Osteoblast (primary cell): Measurements from ENCODE around the gene MAST3. TPM values are rescaled to one million over a fixed set of nuclear protein-coding genes. Genes with fewer than 3 reads are reported as not detected.

ENCODE experiments used
- DNase-seq: peaks from one replicate; pipeline ENCODE4 v3.0.0; 2011; ENCODE audit warnings: low spot score, mixed read lengths; ENCODE audit not compliant: insufficient read length; ENCODE audit errors: missing footprints
- H2AFZ ChIP-seq: 2 replicates; pipeline ENCODE4 v1.6.0; 2011; ENCODE audit warnings: mild to moderate bottlenecking, low read length
- H3K27ac ChIP-seq: 2 replicates; pipeline ENCODE4 v1.5.1; 2011; ENCODE audit warnings: mild to moderate bottlenecking, low read depth, low read length, moderate library complexity
- H3K27me3 ChIP-seq: 2 replicates; pipeline ENCODE4 v1.6.0; 2012; ENCODE audit warnings: mild to moderate bottlenecking, control low read depth, inconsistent platforms, low read length, moderate library complexity; ENCODE audit not compliant: insufficient read depth
- H3K36me3 ChIP-seq: 2 replicates; pipeline ENCODE4 v1.5.1; 2011; ENCODE audit warnings: mild to moderate bottlenecking, low read length, control low read depth, moderate library complexity; ENCODE audit not compliant: insufficient read depth
- H3K4me1 ChIP-seq: 2 replicates; pipeline ENCODE4 v1.5.1; 2011; ENCODE audit warnings: mild to moderate bottlenecking, low read length, control low read depth, moderate library complexity; ENCODE audit not compliant: insufficient read depth
- H3K4me2 ChIP-seq: 2 replicates; pipeline ENCODE4 v1.6.0; 2011; ENCODE audit warnings: mild to moderate bottlenecking, low read length; ENCODE audit not compliant: insufficient read depth
- H3K4me3 ChIP-seq: fragments of 200-600 bp; sonication (generic); 3 replicates; pipeline ENCODE4 v1.5.1; 2012; ENCODE audit warnings: mild to moderate bottlenecking, low read length, inconsistent platforms; ENCODE audit not compliant: insufficient read depth
- H3K79me2 ChIP-seq: 2 replicates; pipeline ENCODE4 v1.6.0; 2012; ENCODE audit warnings: mild to moderate bottlenecking, low read length, control low read depth, inconsistent platforms; ENCODE audit not compliant: insufficient read depth
- H3K9me3 ChIP-seq: 2 replicates; pipeline ENCODE4 v1.5.1; 2011; ENCODE audit warnings: low read depth, low read length, control low read depth
- H4K20me1 ChIP-seq: 2 replicates; pipeline ENCODE4 v1.6.0; 2012; ENCODE audit warnings: mild to moderate bottlenecking, low read length, control low read depth; ENCODE audit not compliant: insufficient read depth
- total RNA-seq: library from RNA; depleted of rRNA; stranded (reverse); fragments of >200 nt; gene quantifications from 2 replicates; pipeline ENCODE4 v1.2.3, GENCODE V29; 2012
- TF ChIP-seq, protein P1 (sequence below): IDR thresholded peaks from 2 replicates; pipeline ENCODE4 v1.5.1; 2011; ENCODE audit warnings: mild to moderate bottlenecking, low read depth, low read length, moderate library complexity; ENCODE audit errors: extremely low read depth

MAST3 gene
- total RNA-seq, 1 donor = 5.4 TPM

DNA sequence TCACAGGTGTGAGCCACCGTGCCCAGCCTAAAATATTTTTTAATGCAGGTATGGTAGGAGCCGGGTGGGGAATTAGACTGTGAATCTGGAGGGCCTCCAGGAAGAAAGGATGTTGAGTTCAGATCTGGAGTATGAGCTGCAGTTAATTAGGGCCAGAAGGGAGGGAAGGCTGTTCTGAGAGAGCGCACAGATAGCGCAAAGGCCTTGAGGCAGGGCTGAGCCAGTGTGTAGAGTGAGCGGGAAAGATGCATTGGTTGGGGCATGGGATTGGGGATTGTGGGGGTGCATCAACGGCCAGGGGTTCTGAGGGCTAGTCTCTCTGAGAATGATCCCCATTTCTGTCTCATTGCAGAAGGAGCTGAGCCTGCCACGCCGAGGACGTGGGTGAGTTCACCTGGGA lies 9.7 kb downstream of the MAST3 start:
- peaks cover 16% of the 10 kb centered on the region for H3K4me1 ChIP-seq
- H3K27me3 ChIP-seq = no peaks in the 10 kb centered on the region
- no peak overlapping the region for H3K4me3 ChIP-seq
- peak; percentile 34 for DNase-seq
- no peaks in the 10 kb centered on the region for H3K36me3 ChIP-seq
- no peak overlapping the region for H2AFZ ChIP-seq
- TF ChIP-seq, protein P1, sequence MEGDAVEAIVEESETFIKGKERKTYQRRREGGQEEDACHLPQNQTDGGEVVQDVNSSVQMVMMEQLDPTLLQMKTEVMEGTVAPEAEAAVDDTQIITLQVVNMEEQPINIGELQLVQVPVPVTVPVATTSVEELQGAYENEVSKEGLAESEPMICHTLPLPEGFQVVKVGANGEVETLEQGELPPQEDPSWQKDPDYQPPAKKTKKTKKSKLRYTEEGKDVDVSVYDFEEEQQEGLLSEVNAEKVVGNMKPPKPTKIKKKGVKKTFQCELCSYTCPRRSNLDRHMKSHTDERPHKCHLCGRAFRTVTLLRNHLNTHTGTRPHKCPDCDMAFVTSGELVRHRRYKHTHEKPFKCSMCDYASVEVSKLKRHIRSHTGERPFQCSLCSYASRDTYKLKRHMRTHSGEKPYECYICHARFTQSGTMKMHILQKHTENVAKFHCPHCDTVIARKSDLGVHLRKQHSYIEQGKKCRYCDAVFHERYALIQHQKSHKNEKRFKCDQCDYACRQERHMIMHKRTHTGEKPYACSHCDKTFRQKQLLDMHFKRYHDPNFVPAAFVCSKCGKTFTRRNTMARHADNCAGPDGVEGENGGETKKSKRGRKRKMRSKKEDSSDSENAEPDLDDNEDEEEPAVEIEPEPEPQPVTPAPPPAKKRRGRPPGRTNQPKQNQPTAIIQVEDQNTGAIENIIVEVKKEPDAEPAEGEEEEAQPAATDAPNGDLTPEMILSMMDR = no peak
- no peak overlapping the region for H3K4me2 ChIP-seq
- no peak overlapping the region for H3K27ac ChIP-seq
- H3K79me2 ChIP-seq = no peaks in the 10 kb centered on the region
- H4K20me1 ChIP-seq = no peaks in the 10 kb centered on the region
- H3K9me3 ChIP-seq = no peaks in the 10 kb centered on the region

DNA sequence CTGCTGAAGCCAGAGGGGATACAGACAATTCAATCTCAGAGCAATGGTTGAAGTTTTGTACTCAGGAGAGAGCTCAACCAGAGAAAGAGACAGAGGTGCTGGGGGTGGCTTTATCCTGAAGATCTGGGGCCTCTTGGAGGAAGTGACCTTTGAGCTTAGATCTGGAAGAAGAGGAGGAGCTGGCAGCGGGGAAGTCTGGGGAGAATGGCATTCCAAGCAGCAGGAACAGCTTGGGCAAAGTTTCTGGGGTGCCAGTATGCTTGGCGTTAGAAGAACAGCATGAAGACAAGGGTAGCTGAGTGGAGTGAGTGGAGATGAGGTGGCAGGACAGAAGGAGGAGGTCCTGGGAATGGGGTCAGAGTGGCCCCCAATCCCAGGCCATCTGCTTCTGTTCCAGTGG lies 11.3 kb downstream of the MAST3 start:
- Histone ChIP-seq H3K27ac (no peak overlapping the region), H3K27me3 (no peaks in the 10 kb centered on the region), H2AFZ (no peak overlapping the region), H3K36me3 (no peaks in the 10 kb centered on the region), H3K4me2 (no peak overlapping the region), H3K4me3 (no peak overlapping the region), H3K9me3 (no peaks in the 10 kb centered on the region), H4K20me1 (no peaks in the 10 kb centered on the region), H3K4me1 (peaks cover 9% of the 10 kb centered on the region), H3K79me2 (no peaks in the 10 kb centered on the region)
- TF ChIP-seq, protein P1 = no peak
- DNase-seq = peak; percentile 30

GRCh38 chr19:18109341-18109732 lies 11.8 kb downstream of the MAST3 start:
- H3K27ac ChIP-seq = no peak overlapping the region
- peak overlapping the region; percentile 90 for H3K4me2 ChIP-seq
- TF ChIP-seq, protein P1 = no peak
- H3K79me2 ChIP-seq = no peaks in the 10 kb centered on the region
- no peaks in the 10 kb centered on the region for H4K20me1 ChIP-seq
- no peaks in the 10 kb centered on the region for H3K9me3 ChIP-seq
- H3K36me3 ChIP-seq = no peaks in the 10 kb centered on the region
- H3K4me3 ChIP-seq = peak overlapping the region; percentile 90
- H2AFZ ChIP-seq = peak overlapping the region; percentile 81
- peak; percentile 45 for DNase-seq
- H3K4me1 ChIP-seq = peaks cover 6% of the 10 kb centered on the region
- no peaks in the 10 kb centered on the region for H3K27me3 ChIP-seq

- H4K20me1 ChIP-seq = no peaks in the 10 kb centered on the region
- H3K27me3 ChIP-seq = no peaks in the 10 kb centered on the region
- no peaks in the 10 kb centered on the region for H3K9me3 ChIP-seq
- no peaks in the 10 kb centered on the region for H3K4me1 ChIP-seq
- peak overlapping the region; percentile 90 for H3K4me3 ChIP-seq
- H3K4me2 ChIP-seq = peak overlapping the region; percentile 90
- H3K27ac ChIP-seq = peak overlapping the region; percentile 53
- no peaks in the 10 kb centered on the region for H3K79me2 ChIP-seq
- peak overlapping the region; percentile 81 for H2AFZ ChIP-seq
- DNase-seq = peak; percentile 94
- no peaks in the 10 kb centered on the region for H3K36me3 ChIP-seq
- TF ChIP-seq, protein P1 = no peak
Measured at GRCh38 chr19:18109733-18110608, 12.4 kb downstream of the MAST3 start.
